GM21717 (cell line): ENCODE data around the gene ARHGAP42.
"Not testable (repeated sequence)": the region's sequence is repeated elsewhere in the genome, so short reads cannot be mapped to it uniquely, and the experiment has no call there.

Experiments
- ATAC-seq: cut with Tn5 transposase; IDR thresholded peaks from one replicate; pipeline ENCODE4 v1.9.1; 2021; ENCODE audit warnings: mild to moderate bottlenecking, moderate library complexity; ENCODE audit not compliant: unreplicated experiment

ARHGAP42 gene

DNA sequence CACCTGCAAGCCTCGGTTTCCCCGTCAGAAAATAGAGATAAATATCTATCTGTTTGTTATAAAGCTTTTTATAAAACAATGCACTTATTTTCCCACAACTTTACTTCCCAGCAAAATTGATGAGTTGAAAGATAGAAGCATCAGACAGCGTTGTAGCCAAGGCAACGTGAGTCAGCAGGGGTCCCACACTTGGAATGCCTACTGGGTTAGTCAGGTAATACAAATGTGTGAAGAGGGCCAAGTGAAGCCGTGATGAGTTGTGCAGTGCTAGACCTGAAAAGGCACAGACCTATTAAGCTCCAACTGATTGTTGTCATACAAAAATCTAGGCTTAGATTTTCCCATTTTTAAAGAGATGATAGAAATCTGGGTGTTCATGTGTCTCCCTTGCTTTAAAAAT is 323.8 kb downstream of the ARHGAP42 start:
- no peak for ATAC-seq

DNA sequence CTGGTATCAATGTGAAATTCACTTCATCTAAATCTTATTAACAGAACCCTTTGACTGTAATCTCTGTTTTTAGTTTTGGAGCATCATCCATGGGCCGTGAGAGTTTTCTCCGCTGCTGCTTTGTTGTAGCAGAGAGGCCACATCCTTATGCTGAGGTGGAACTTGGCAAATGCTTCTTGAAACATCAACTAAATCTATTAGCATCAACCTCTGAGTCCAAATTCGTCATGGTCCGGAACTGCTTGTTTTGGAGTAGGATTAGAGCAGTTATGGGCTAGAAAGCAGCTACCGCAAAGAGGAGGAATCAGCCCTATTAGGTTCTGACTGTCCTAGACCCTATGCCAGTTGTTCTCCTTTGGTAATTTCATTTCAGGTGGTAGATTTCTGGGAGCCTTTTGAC is 324.8 kb downstream of the ARHGAP42 start:
- ATAC-seq = no peak

DNA sequence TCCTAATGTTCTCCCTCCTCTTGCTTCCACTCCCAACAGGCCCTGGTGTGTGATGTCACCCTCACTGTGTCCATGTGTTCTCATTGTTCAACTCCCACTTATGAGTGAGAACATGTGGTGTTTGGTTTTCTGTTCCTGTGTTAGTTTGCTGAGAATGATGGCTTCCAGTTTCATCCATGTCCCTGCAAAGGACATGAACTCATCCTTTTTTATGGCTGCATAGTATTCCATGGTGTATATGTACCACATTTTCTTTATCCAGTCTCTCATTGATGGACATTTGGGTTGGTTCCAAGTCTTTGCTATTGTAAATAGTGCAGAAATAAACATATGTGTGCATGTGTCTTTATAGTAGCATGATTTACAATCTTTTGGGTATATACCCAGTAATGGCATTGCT is 326.6 kb downstream of the ARHGAP42 start:
- ATAC-seq = not testable (repeated sequence)

DNA sequence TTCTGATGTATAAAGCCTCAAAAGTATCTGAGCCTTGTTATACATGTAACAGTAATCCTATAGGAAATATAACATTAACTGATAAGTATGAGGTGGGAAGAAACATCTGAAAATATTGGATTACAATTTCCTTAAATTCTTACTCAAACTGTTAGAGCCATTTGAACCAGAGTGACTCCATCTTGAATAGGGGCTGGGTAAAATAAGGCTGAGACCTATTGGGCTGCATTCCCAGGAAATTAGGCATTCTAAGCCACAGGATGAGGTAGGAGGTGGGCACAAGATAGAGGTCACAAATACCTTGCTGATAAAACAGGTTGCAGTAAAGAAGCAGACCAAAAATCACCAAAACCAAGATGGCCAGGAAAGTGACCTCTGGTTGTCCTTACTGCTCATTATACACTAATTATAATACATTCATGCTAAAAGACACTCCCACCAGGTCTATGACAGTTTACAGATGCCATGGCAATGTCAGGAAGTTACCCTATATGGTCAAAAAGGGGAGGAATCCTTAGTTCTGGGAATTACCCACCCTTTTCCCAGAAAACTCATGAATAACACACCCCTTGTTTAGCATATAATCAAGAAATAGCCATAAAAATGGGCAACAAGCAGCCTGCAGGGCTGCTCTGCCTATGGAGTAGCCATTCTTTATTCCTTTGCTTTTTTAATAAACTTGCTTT is 327.7 kb downstream of the ARHGAP42 start:
- ATAC-seq = no peak

DNA sequence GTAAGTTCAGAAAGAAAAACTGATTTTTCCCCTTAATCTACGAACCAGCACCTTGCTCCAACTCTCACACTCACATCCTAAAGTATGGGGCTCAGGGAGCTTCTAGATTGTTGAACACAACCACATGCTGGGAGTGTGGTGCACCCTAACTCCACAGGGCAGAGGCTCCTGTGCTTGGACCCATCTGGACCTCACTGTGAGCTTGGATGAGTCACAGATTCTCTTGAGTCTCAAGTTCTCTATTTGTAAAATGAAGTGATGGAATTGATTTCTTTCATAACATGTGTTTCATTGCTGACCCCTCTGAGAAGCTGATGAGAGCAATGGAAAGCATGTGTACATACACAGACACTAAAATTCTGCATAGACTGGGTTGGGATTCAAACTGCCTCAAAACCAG is 332.8 kb downstream of the ARHGAP42 start:
- no peak for ATAC-seq

DNA sequence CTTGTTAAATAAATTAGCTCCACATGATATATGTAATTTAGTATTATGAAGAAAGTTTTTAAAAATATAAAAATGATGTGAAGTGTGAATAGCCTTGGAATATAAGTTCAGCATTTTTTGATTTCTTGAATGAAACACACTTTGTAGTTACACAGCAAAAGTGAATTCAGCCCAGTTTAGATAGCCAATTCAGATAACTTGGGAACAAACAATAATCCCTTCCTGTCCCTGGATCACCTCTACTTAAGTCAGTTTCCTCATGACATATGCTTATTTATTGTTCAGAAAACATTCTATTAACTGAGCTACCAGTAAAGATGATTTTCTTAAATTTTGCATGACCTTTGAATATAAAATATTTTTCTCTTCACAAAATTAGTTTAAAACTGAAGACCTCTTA is 335.2 kb downstream of the ARHGAP42 start:
- no peak for ATAC-seq

DNA sequence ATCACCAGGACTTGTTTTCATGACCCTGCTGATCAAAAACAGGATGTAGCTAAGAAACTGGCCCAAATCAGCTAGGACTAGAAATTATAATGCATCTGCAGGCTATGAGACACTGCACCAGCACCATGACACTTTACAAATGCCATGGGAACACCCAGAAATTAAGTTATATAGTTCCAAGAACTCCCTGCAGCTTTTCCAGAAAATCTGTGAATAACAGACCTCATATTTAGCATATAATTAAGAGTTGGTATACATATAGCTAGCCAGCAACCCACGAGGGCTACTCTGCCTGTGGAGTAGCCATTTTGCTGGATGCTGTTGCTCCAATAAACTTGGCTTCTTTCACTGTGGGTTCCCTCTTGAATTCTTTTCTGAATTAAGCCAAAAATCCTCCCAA is 341.6 kb downstream of the ARHGAP42 start:
- no peak for ATAC-seq

DNA sequence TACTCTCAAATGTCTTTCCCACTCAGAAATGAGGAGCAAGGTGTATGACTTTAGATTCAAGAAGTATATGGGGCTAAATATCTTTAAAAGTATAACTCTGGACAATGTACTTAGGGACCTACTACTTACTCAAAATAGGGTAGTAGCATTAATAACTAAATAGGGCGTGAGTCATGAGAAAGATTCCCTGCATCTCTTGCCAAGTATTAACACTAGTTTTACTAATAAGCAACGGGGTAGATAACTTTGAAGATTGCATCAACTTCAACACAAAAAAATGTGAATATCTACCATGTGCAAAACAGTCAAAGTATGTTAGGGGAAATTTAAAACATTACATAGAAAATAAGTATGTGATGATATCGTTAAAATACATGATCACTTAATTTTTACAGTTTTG is 342.9 kb downstream of the ARHGAP42 start:
- ATAC-seq = no peak

DNA sequence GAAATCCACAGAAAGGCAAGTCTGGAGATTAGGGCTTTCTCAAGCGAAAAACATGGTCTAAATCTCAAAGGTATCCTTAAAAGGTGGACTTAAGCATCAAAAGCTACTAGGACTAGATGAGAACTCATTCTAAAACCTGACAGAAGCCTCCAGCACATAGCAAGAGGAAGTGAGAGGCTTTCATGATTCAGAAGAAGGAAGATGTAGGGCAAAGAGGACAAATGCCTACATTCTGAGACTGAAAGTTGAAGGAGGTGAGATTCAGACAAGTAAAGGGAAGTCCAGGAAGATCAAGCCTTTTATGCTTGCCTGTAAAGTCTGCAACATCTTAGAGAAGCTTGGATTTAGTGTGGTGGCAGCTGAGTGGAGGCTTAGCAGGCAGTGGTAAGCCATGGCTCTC is 343.6 kb downstream of the ARHGAP42 start:
- peak; percentile 72 for ATAC-seq

DNA sequence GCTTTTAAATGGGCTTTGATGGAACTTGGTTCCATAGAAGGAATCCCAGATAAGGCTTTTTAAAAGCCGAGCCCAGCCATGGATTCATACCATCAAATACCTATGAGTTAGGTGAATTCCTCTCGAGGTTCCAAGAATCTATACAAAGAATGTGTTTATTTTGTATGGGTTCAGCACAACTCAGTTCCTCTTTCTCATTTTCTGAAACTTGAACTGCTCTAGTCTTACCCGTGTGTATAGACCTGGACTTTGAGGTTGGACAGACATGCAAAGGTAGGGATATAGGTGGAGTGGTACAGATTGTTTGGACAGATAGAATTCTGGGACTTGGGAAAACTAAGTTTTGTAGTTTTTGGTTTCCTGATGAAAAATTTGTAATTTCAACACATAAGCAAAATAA is 344.6 kb downstream of the ARHGAP42 start:
- no peak for ATAC-seq

DNA sequence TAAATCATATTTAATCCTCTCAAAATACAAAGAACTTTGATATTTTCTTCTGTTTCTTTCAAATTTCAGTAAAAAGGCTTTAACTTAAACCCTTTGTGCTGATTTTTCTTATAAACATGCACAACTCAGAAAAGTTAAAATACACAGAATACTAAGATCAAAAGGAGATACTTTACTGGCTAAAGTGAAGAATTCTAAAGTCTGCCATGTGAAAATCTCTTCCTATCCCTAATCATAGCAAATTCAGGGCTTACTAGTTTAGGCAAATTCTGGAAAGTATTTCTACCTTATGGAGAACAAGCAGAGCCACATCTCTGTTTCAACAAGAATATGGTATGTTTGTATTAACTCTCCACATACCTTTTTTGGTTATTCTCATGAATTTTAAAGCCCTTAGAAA is 345.9 kb downstream of the ARHGAP42 start:
- ATAC-seq = no peak

DNA sequence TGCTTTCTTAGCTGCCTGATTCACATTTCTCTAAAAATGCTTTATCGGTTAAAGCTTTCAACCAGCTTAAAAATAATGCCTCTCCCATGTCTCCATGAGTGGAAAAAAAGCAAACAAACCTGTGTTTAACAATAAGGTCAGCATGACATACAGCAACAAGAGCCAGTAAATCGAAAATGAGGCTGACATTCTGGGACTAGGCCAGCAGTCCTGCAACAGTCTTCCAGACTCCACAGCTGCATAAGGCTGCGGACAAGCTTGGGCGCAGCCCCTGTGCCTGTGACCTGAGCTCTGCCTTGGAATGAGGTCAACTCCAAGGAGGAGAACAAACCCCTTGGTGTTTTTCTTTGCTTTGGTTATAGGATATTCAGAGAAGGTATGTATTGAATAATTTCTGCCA is 347.0 kb downstream of the ARHGAP42 start:
- no peak for ATAC-seq

DNA sequence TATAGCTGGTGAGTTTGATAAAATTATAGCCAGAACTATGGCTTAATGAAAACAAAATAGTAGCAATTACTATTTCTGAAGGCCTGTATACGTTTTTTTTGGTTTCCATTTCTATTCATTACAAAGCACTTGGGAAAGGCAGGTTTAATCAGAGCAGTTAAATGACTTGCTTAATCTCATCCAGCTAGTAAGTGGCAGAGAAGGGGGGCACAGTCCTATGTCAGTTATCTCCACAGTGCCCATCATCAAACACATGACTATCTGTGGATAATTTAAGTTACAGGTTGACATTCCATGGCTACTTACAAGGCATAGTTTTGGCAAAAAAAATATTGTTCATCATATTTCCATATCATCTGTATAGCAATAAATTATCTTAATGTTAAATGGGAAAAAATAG is 348.8 kb downstream of the ARHGAP42 start:
- ATAC-seq = no peak
